ENCODE results near the gene KHNYN. TPM values are rescaled to one million over a fixed set of nuclear protein-coding genes. Genes with fewer than 3 reads are reported as not detected.

The KHNYN gene
- polyA plus RNA-seq, 3 donors: 44.8 to 51.6 (median 48.4) TPM

Other genes starting within 250 kb of the KHNYN start
- gene IPO4, start 241.1 kb upstream of the KHNYN start, polyA plus RNA-seq (ENCODE audit: insufficient read length in 3 of 3): 10 to 100 TPM; 32.8 to 42.1 (median 40.5) TPM
- gene TM9SF1, start 234.5 kb upstream of the KHNYN start, polyA plus RNA-seq (ENCODE audit: insufficient read length in 3 of 3): 10 to 100 TPM; 36.6 to 50.8 (median 47.1) TPM
- gene TSSK4, start 224.3 kb upstream of the KHNYN start, polyA plus RNA-seq (ENCODE audit: insufficient read length in 3 of 3): 10 to 100 TPM in 1 of 3 donors, 1 to 10 TPM in 2; 4.8 to 11.6 (median 6.8) TPM
- 10 to 100 TPM; 56.1 to 58.4 (median 56.9) TPM for gene CHMP4A, start 216.5 kb upstream of the KHNYN start, polyA plus RNA-seq (ENCODE audit: insufficient read length in 3 of 3)
- 10 to 100 TPM; 10.2 to 17.3 (median 13.5) TPM for gene MDP1, start 213.9 kb upstream of the KHNYN start, polyA plus RNA-seq (ENCODE audit: insufficient read length in 3 of 3)
- gene NEDD8, start 197.6 kb upstream of the KHNYN start, polyA plus RNA-seq (ENCODE audit: insufficient read length in 3 of 3): 100 to 1,000 TPM; 198 to 251 (median 250) TPM
- gene GMPR2, start 197.0 kb upstream of the KHNYN start, polyA plus RNA-seq (ENCODE audit: insufficient read length in 3 of 3): 100 to 1,000 TPM; 107 to 128 (median 115) TPM
- gene TINF2, start 187.3 kb upstream of the KHNYN start, polyA plus RNA-seq (ENCODE audit: insufficient read length in 3 of 3): 10 to 100 TPM; 52.8 to 65.8 (median 61.6) TPM
- 1 to 10 TPM; 1.6 to 2.1 (median 2.0) TPM for gene TGM1, start 166.8 kb upstream of the KHNYN start, polyA plus RNA-seq (ENCODE audit: insufficient read length in 3 of 3)
- 10 to 100 TPM; 20.0 to 25.3 (median 23.5) TPM for gene RABGGTA, start 158.4 kb upstream of the KHNYN start, polyA plus RNA-seq (ENCODE audit: insufficient read length in 3 of 3)
- gene DHRS1, start 130.2 kb upstream of the KHNYN start, polyA plus RNA-seq (ENCODE audit: insufficient read length in 3 of 3): 10 to 100 TPM; 31.4 to 61.9 (median 37.9) TPM
- gene NOP9, start 130.1 kb upstream of the KHNYN start, polyA plus RNA-seq (ENCODE audit: insufficient read length in 3 of 3): 10 to 100 TPM; 25.8 to 28.5 (median 26.7) TPM
- gene CIDEB, start 122.0 kb upstream of the KHNYN start, polyA plus RNA-seq (ENCODE audit: insufficient read length in 3 of 3): 10 to 100 TPM; 24.6 to 28.8 (median 26.5) TPM
- 1 to 10 TPM; 3.4 to 4.3 (median 3.7) TPM for gene LTB4R2, start 119.8 kb upstream of the KHNYN start, polyA plus RNA-seq (ENCODE audit: insufficient read length in 3 of 3)
- gene LTB4R, start 118.5 kb upstream of the KHNYN start, polyA plus RNA-seq (ENCODE audit: insufficient read length in 3 of 3): 1 to 10 TPM; 4.1 to 6.8 (median 5.6) TPM
- 10 to 100 TPM; 15.7 to 25.1 (median 21.6) TPM for gene ADCY4, start 94.9 kb upstream of the KHNYN start, polyA plus RNA-seq (ENCODE audit: insufficient read length in 3 of 3)
- gene RIPK3, start 90.0 kb upstream of the KHNYN start, polyA plus RNA-seq (ENCODE audit: insufficient read length in 3 of 3): 1 to 10 TPM; 2.5 to 4.5 (median 3.1) TPM
- 10 to 100 TPM; 58.4 to 95.5 (median 74.1) TPM for gene NFATC4, start 61.8 kb upstream of the KHNYN start, polyA plus RNA-seq (ENCODE audit: insufficient read length in 3 of 3)
- 10 to 100 TPM; 47.5 to 60.0 (median 47.8) TPM for gene NYNRIN, start 31.0 kb upstream of the KHNYN start, polyA plus RNA-seq (ENCODE audit: insufficient read length in 3 of 3)
- gene CBLN3, start 286 bp upstream of the KHNYN start, polyA plus RNA-seq (ENCODE audit: insufficient read length in 3 of 3): 1 to 10 TPM; 2.9 to 3.5 (median 3.0) TPM
- gene SDR39U1, start 12.8 kb downstream of the KHNYN start, polyA plus RNA-seq (ENCODE audit: insufficient read length in 3 of 3): 10 to 100 TPM; 51.4 to 76.8 (median 69.5) TPM
- gene CMA1, start 78.3 kb downstream of the KHNYN start, polyA plus RNA-seq (ENCODE audit: insufficient read length in 3 of 3): under 1 TPM; 0.19 to 0.53 (median 0.32) TPM
- under 1 TPM; 0.62 to 0.79 (median 0.76) TPM for gene CTSG, start 146.3 kb downstream of the KHNYN start, polyA plus RNA-seq (ENCODE audit: insufficient read length in 3 of 3)
- gene GZMH, start 179.7 kb downstream of the KHNYN start, polyA plus RNA-seq (ENCODE audit: insufficient read length in 3 of 3): under 1 TPM in 1 of 3 donors, not detected in 2; 0.11 TPM
- 1 to 10 TPM in 1 of 3 donors, under 1 TPM in 1, not detected in 1; 0.60 to 1.2 TPM for gene GZMB, start 204.2 kb downstream of the KHNYN start, polyA plus RNA-seq (ENCODE audit: insufficient read length in 3 of 3)

Data from renal cortex interstitium (tissue), 3 donors.